Measurements from ENCODE around the gene OR51S1.

Gene OR51S1

GRCh38 chr11:4848908-4849532 lies at the start of gene OR51S1:
Gene OR51S1, minus strand, starts transcription at chr11:4849208. Its CDS starts 0 bp downstream, at chr11:4849208.
- Histone ChIP-seq H3K4me1 (ENCODE audit: control insufficient read depth, insufficient read depth, low read length) (no peaks in the 10 kb centered on the region), H3K27ac (ENCODE audit: low read length) (no peak within 1 kb of the TSS), H3K36me3 (ENCODE audit: control insufficient read depth, insufficient read depth, low read length) (no peaks in the 10 kb centered on the region), H3K4me3 (ENCODE audit: low read length) (no peak within 1 kb of the TSS), H3K9me3 (ENCODE audit: control insufficient read depth, insufficient read depth, low read length) (no peaks in the 10 kb centered on the region), H3K27me3 (ENCODE audit: control insufficient read depth, insufficient read depth, low read length) (no peaks in the 10 kb centered on the region)
- no CpG with 5 or more reads among the region's 9 CpGs for WGBS (ENCODE audit: insufficient coverage, insufficient read length)
- DNase-seq (ENCODE audit: low read depth, low spot score) = no peak

- no peak overlapping the region for H3K4me3 ChIP-seq (ENCODE audit: low read length)
- WGBS (ENCODE audit: insufficient coverage, insufficient read length) = no CpG with 5 or more reads among the region's 1 CpG
- H3K9me3 ChIP-seq (ENCODE audit: control insufficient read depth, insufficient read depth, low read length) = no peaks in the 10 kb centered on the region
- H3K27me3 ChIP-seq (ENCODE audit: control insufficient read depth, insufficient read depth, low read length) = no peaks in the 10 kb centered on the region
- H3K4me1 ChIP-seq (ENCODE audit: control insufficient read depth, insufficient read depth, low read length) = no peaks in the 10 kb centered on the region
- no peaks in the 10 kb centered on the region for H3K36me3 ChIP-seq (ENCODE audit: control insufficient read depth, insufficient read depth, low read length)
- no peak for DNase-seq (ENCODE audit: low read depth, low spot score)
- no peak overlapping the region for H3K27ac ChIP-seq (ENCODE audit: low read length)
Measured at GRCh38 chr11:4891996-4892640, 43.1 kb upstream of the OR51S1 start.

GRCh38 chr11:4890279-4890678 lies 41.3 kb upstream of the OR51S1 start:
- H3K27ac ChIP-seq (ENCODE audit: low read length) = no peak overlapping the region
- H3K4me3 ChIP-seq (ENCODE audit: low read length) = no peak overlapping the region
- no peaks in the 10 kb centered on the region for H3K9me3 ChIP-seq (ENCODE audit: control insufficient read depth, insufficient read depth, low read length)
- no peaks in the 10 kb centered on the region for H3K27me3 ChIP-seq (ENCODE audit: control insufficient read depth, insufficient read depth, low read length)
- no CpG with 5 or more reads among the region's 2 CpGs for WGBS (ENCODE audit: insufficient coverage, insufficient read length)
- DNase-seq (ENCODE audit: low read depth, low spot score) = no peak
- no peaks in the 10 kb centered on the region for H3K36me3 ChIP-seq (ENCODE audit: control insufficient read depth, insufficient read depth, low read length)
- H3K4me1 ChIP-seq (ENCODE audit: control insufficient read depth, insufficient read depth, low read length) = no peaks in the 10 kb centered on the region

- Histone ChIP-seq H3K27me3 (ENCODE audit: control insufficient read depth, insufficient read depth, low read length) (no peaks in the 10 kb centered on the region), H3K27ac (ENCODE audit: low read length) (no peak overlapping the region), H3K4me3 (ENCODE audit: low read length) (no peak overlapping the region), H3K36me3 (ENCODE audit: control insufficient read depth, insufficient read depth, low read length) (no peaks in the 10 kb centered on the region), H3K4me1 (ENCODE audit: control insufficient read depth, insufficient read depth, low read length) (no peaks in the 10 kb centered on the region), H3K9me3 (ENCODE audit: control insufficient read depth, insufficient read depth, low read length) (no peaks in the 10 kb centered on the region)
- WGBS (ENCODE audit: insufficient coverage, insufficient read length) = no CpG with 5 or more reads among the region's 1 CpG
- no peak for DNase-seq (ENCODE audit: low read depth, low spot score)
Measured at GRCh38 chr11:4887591-4887990, 38.6 kb upstream of the OR51S1 start.

GRCh38 chr11:4886186-4886585 lies 37.2 kb upstream of the OR51S1 start:
- no peaks in the 10 kb centered on the region for H3K4me1 ChIP-seq (ENCODE audit: control insufficient read depth, insufficient read depth, low read length)
- H3K9me3 ChIP-seq (ENCODE audit: control insufficient read depth, insufficient read depth, low read length) = no peaks in the 10 kb centered on the region
- WGBS (ENCODE audit: insufficient coverage, insufficient read length) = no CpG with 5 or more reads among the region's 3 CpGs
- H3K36me3 ChIP-seq (ENCODE audit: control insufficient read depth, insufficient read depth, low read length) = no peaks in the 10 kb centered on the region
- no peak overlapping the region for H3K4me3 ChIP-seq (ENCODE audit: low read length)
- H3K27ac ChIP-seq (ENCODE audit: low read length) = no peak overlapping the region
- DNase-seq (ENCODE audit: low read depth, low spot score) = no peak
- no peaks in the 10 kb centered on the region for H3K27me3 ChIP-seq (ENCODE audit: control insufficient read depth, insufficient read depth, low read length)

GRCh38 chr11:4884361-4884760 lies 35.4 kb upstream of the OR51S1 start:
- no peak for DNase-seq (ENCODE audit: low read depth, low spot score)
- Histone ChIP-seq H3K27me3 (ENCODE audit: control insufficient read depth, insufficient read depth, low read length) (no peaks in the 10 kb centered on the region), H3K36me3 (ENCODE audit: control insufficient read depth, insufficient read depth, low read length) (no peaks in the 10 kb centered on the region), H3K9me3 (ENCODE audit: control insufficient read depth, insufficient read depth, low read length) (no peaks in the 10 kb centered on the region), H3K4me1 (ENCODE audit: control insufficient read depth, insufficient read depth, low read length) (no peaks in the 10 kb centered on the region), H3K4me3 (ENCODE audit: low read length) (no peak overlapping the region), H3K27ac (ENCODE audit: low read length) (no peak overlapping the region)
- no CpG with 5 or more reads among the region's 3 CpGs for WGBS (ENCODE audit: insufficient coverage, insufficient read length)

GRCh38 chr11:4882543-4882942 lies 33.5 kb upstream of the OR51S1 start:
- H3K36me3 ChIP-seq (ENCODE audit: control insufficient read depth, insufficient read depth, low read length) = no peaks in the 10 kb centered on the region
- H3K9me3 ChIP-seq (ENCODE audit: control insufficient read depth, insufficient read depth, low read length) = no peaks in the 10 kb centered on the region
- H3K27ac ChIP-seq (ENCODE audit: low read length) = no peak overlapping the region
- no peak overlapping the region for H3K4me3 ChIP-seq (ENCODE audit: low read length)
- H3K4me1 ChIP-seq (ENCODE audit: control insufficient read depth, insufficient read depth, low read length) = no peaks in the 10 kb centered on the region
- no CpG with 5 or more reads among the region's 5 CpGs for WGBS (ENCODE audit: insufficient coverage, insufficient read length)
- no peak for DNase-seq (ENCODE audit: low read depth, low spot score)
- no peaks in the 10 kb centered on the region for H3K27me3 ChIP-seq (ENCODE audit: control insufficient read depth, insufficient read depth, low read length)

GRCh38 chr11:4881860-4882500 lies 33.0 kb upstream of the OR51S1 start, which contains the start of gene OR51T1:
Gene OR51T1, plus strand, starts transcription at chr11:4881900. Its CDS starts 0 bp downstream, at chr11:4881900.
- Histone ChIP-seq H3K9me3 (ENCODE audit: control insufficient read depth, insufficient read depth, low read length) (no peaks in the 10 kb centered on the region), H3K4me1 (ENCODE audit: control insufficient read depth, insufficient read depth, low read length) (no peaks in the 10 kb centered on the region), H3K27me3 (ENCODE audit: control insufficient read depth, insufficient read depth, low read length) (no peaks in the 10 kb centered on the region), H3K36me3 (ENCODE audit: control insufficient read depth, insufficient read depth, low read length) (no peaks in the 10 kb centered on the region), H3K4me3 (ENCODE audit: low read length) (no peak within 1 kb of the TSS), H3K27ac (ENCODE audit: low read length) (no peak within 1 kb of the TSS)
- WGBS (ENCODE audit: insufficient coverage, insufficient read length) = no CpG with 5 or more reads among the region's 8 CpGs
- no peak for DNase-seq (ENCODE audit: low read depth, low spot score)

- H3K4me1 ChIP-seq (ENCODE audit: control insufficient read depth, insufficient read depth, low read length) = no peaks in the 10 kb centered on the region
- H3K4me3 ChIP-seq (ENCODE audit: low read length) = no peak overlapping the region
- no CpG with 5 or more reads among the region's 4 CpGs for whole genome bisulfite sequencing (ENCODE audit: insufficient coverage, insufficient read length)
- H3K9me3 ChIP-seq (ENCODE audit: control insufficient read depth, insufficient read depth, low read length) = no peaks in the 10 kb centered on the region
- no peak for DNase-seq (ENCODE audit: low read depth, low spot score)
- no peaks in the 10 kb centered on the region for H3K36me3 ChIP-seq (ENCODE audit: control insufficient read depth, insufficient read depth, low read length)
- no peak overlapping the region for H3K27ac ChIP-seq (ENCODE audit: low read length)
- no peaks in the 10 kb centered on the region for H3K27me3 ChIP-seq (ENCODE audit: control insufficient read depth, insufficient read depth, low read length)
Measured at GRCh38 chr11:4881188-4881587, 32.2 kb upstream of the OR51S1 start.

- no CpG with 5 or more reads among the region's 1 CpG for WGBS (ENCODE audit: insufficient coverage, insufficient read length)
- H3K27ac ChIP-seq (ENCODE audit: low read length) = no peak overlapping the region
- H3K4me3 ChIP-seq (ENCODE audit: low read length) = no peak overlapping the region
- no peak for DNase-seq (ENCODE audit: low read depth, low spot score)
- no peaks in the 10 kb centered on the region; the same call in 1 of the 2 replicates for H3K4me1 ChIP-seq (ENCODE audit: control insufficient read depth, insufficient read depth, low read length)
- H3K27me3 ChIP-seq (ENCODE audit: control insufficient read depth, insufficient read depth, low read length) = no peaks in the 10 kb centered on the region
- H3K36me3 ChIP-seq (ENCODE audit: control insufficient read depth, insufficient read depth, low read length) = no peaks in the 10 kb centered on the region
- no peaks in the 10 kb centered on the region for H3K9me3 ChIP-seq (ENCODE audit: control insufficient read depth, insufficient read depth, low read length)
Measured at GRCh38 chr11:4865855-4866254, 16.8 kb upstream of the OR51S1 start.

Measured in iPS DF 6.9 (cell line).